Natural killer cell (primary cell): ENCODE measurements around the gene PIGQ. TPM values are rescaled to one million over a fixed set of nuclear protein-coding genes. Genes with fewer than 3 reads are reported as not detected.

Experiments
- ATAC-seq, 3 donors: fragments of 150-1000 bp in 2 of 3; fragments of 200-7000 bp in 1 of 3; cut with Tn5 transposase; 1 replicate in 1 of 3; 2 replicates in 2 of 3; pipeline ENCODE4 v1.10.0; 2021; ENCODE audit warnings: mild to moderate bottlenecking in 2 of 3, moderate library complexity in 2 of 3
- DNase-seq, 2 donors: peaks; one replicate each; pipeline versions ENCODE4 v3.0.0 to v3.0.0-alpha.2; 2013 to 2021; ENCODE audit warnings: mixed read lengths in 1 of 2
- H3K27ac ChIP-seq: one replicate; pipeline ENCODE4 v1.5.1; 2013; ENCODE audit warnings: mild to moderate bottlenecking, low read length
- H3K27me3 ChIP-seq: one replicate; pipeline ENCODE4 v1.6.1; 2013; ENCODE audit warnings: low read length; ENCODE audit not compliant: control insufficient read depth, insufficient read depth
- H3K36me3 ChIP-seq: one replicate; pipeline ENCODE4 v1.6.1; 2013; ENCODE audit warnings: low read length; ENCODE audit not compliant: control insufficient read depth, insufficient read depth
- H3K4me1 ChIP-seq: one replicate; pipeline ENCODE4 v1.6.1; 2013; ENCODE audit warnings: low read length; ENCODE audit not compliant: control insufficient read depth, insufficient read depth
- H3K4me3 ChIP-seq: one replicate; pipeline ENCODE4 v1.5.1; 2013; ENCODE audit warnings: low read length
- H3K9me3 ChIP-seq: one replicate; pipeline ENCODE4 v1.6.1; 2013; ENCODE audit warnings: low read length; ENCODE audit not compliant: control insufficient read depth, insufficient read depth
- H3K27ac Mint-ChIP-seq, 2 donors: one replicate each; pipeline ENCODE4 v1.8.0; 2022; ENCODE audit warnings: mild to moderate bottlenecking in 2 of 2, mixed read lengths in 2 of 2, moderate library complexity in 1 of 2
- H3K27me3 Mint-ChIP-seq, 2 donors: one replicate each; pipeline ENCODE4 v1.8.0; 2022; ENCODE audit warnings: low read depth in 2 of 2, mixed read lengths in 2 of 2
- H3K36me3 Mint-ChIP-seq: one replicate; pipeline ENCODE4 v1.8.0; 2022; ENCODE audit warnings: mixed read lengths
- H3K4me1 Mint-ChIP-seq, 2 donors: one replicate each; pipeline ENCODE4 v1.8.0; 2022; ENCODE audit warnings: mixed read lengths in 2 of 2
- H3K4me3 Mint-ChIP-seq: one replicate; pipeline ENCODE4 v1.8.0; 2022; ENCODE audit warnings: mild to moderate bottlenecking, moderate library complexity, mixed read lengths
- H3K9me3 Mint-ChIP-seq, 2 donors: one replicate each; pipeline ENCODE4 v1.8.0; 2022; ENCODE audit warnings: mixed read lengths in 2 of 2
- WGBS: methylation state at CpG from one replicate; pipeline ENCODE4 v1.1.7; 2013; ENCODE audit warnings: missing lambda C conversion rate; ENCODE audit not compliant: insufficient coverage; 5-methylcytosine and 5-hydroxymethylcytosine counted together
- intact Hi-C: fragments of 100-400 bp; cut with micrococcal nuclease; formaldehyde crosslinking; loops from one replicate; pipeline ENCODE4 v1.14.2; 2022
- total RNA-seq, 4 donors: library from RNA; stranded (reverse); fragments of 120-200 nt in 1 of 4; gene quantifications; one replicate each; pipeline versions ENCODE4 v1.2.3 to v1.2.4, GENCODE V29; 2013 to 2022
- TF ChIP-seq, protein P1 (sequence below): fragments of 200-600 bp; IDR thresholded peaks from one replicate; pipeline ENCODE4 v1.8.0; 2022; ENCODE audit warnings: antibody characterized with exemption

PIGQ gene
- total RNA-seq, 3 donors from 2014 or later (not counting 1 experiment from before 2014, with no cell fraction given) = 27.6 to 40.5 (median 37.0) TPM

DNA sequence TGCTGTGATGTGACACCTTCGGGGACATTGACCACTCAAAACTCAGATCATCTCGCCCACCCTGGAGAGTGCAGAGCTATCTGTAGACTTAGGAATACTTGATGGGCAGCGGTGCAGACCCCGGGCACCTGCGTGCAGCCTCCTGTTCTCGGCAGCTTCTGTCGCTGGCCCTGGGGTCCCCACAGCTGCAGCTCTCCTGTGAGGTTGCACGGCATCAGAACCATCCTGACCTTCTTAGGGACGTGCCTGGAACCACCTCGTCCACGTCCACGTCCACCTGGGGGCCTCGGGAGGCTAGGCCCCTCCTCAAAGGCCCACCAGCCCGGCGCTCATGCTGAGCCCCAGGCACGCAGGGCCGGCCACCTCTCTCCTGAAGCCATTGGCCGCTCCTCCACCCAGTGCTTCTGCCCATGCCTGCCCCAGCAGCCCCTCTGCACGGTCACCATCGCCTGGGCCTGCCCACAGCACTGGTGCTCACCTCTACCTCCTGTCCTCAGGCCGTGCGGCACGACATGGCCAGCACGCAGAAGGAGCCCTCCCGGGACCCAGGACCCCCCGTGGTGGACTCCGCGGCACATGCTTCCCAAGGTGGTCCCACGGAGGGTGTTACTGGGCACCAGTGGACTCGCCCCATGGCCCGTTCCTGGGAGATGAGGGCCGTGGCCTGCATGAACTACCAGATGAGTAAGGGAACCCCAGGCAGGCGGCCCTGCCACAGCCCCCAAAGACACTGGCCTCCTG lies 58.7 kb downstream of the PIGQ start:
- TF ChIP-seq, protein P1, sequence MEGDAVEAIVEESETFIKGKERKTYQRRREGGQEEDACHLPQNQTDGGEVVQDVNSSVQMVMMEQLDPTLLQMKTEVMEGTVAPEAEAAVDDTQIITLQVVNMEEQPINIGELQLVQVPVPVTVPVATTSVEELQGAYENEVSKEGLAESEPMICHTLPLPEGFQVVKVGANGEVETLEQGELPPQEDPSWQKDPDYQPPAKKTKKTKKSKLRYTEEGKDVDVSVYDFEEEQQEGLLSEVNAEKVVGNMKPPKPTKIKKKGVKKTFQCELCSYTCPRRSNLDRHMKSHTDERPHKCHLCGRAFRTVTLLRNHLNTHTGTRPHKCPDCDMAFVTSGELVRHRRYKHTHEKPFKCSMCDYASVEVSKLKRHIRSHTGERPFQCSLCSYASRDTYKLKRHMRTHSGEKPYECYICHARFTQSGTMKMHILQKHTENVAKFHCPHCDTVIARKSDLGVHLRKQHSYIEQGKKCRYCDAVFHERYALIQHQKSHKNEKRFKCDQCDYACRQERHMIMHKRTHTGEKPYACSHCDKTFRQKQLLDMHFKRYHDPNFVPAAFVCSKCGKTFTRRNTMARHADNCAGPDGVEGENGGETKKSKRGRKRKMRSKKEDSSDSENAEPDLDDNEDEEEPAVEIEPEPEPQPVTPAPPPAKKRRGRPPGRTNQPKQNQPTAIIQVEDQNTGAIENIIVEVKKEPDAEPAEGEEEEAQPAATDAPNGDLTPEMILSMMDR = no peak
- no peaks in the 10 kb centered on the region for H3K4me1 Mint-ChIP-seq
- H3K27me3 ChIP-seq = no peaks in the 10 kb centered on the region
- H3K27ac Mint-ChIP-seq = no peak overlapping the region
- peaks cover 9% of the 10 kb centered on the region for H3K36me3 ChIP-seq
- no peaks in the 10 kb centered on the region for H3K27me3 Mint-ChIP-seq
- H3K9me3 Mint-ChIP-seq = no peaks in the 10 kb centered on the region
- intact Hi-C loops = no loop called here
- 93% methylated on average over 33 of the region's 33 CpGs for WGBS
- H3K4me3 ChIP-seq = no peak overlapping the region
- no peak for DNase-seq
- no peak overlapping the region for H3K27ac ChIP-seq
- no peaks in the 10 kb centered on the region for H3K9me3 ChIP-seq
- no peak overlapping the region for H3K4me3 Mint-ChIP-seq
- no peaks in the 10 kb centered on the region for H3K4me1 ChIP-seq
- no peak for ATAC-seq
- no peaks in the 10 kb centered on the region for H3K36me3 Mint-ChIP-seq

DNA sequence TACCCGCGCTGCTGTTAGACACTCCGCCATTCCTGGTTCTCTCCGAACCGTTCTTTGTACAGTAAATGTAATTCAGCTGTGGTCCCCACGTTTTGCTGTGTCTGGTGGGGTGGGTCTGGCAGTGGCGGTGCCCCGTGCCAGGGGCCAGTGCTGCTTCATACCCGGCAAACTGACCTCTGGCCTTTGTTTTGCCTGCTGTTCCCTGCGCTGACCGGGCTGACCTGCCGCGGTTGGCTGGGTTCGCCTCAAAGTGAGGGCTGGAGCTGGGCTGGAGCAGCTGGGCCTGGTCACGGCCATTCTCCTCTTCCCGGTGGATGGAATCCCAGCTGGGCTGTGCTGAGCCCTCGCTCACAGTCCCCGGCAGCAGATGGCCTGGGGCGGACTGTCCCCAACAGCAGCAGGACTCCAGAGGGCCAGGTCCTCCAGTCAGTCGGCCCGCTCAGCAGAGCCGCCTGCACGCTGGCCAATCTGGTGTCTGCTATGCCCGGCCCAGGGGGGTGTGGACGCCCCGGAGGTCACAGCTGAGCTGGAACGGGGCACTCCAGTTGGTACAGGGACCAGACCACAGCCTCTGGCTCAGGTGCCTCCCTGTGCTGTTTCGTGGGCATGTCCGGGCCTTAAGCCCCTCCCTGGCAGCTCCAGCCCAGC lies 59.5 kb downstream of the PIGQ start:
- Mint-ChIP-seq H3K9me3 (no peaks in the 10 kb centered on the region), H3K36me3 (no peaks in the 10 kb centered on the region), H3K27ac (no peak overlapping the region), H3K4me1 (no peaks in the 10 kb centered on the region), H3K4me3 (no peak overlapping the region), H3K27me3 (no peaks in the 10 kb centered on the region)
- Histone ChIP-seq H3K27ac (no peak overlapping the region), H3K27me3 (no peaks in the 10 kb centered on the region), H3K4me1 (no peaks in the 10 kb centered on the region), H3K36me3 (peaks cover 9% of the 10 kb centered on the region), H3K4me3 (no peak overlapping the region), H3K9me3 (no peaks in the 10 kb centered on the region)
- intact Hi-C loops = no loop called here
- no peak for ATAC-seq
- 92% methylated on average over 29 of the region's 29 CpGs for WGBS
- DNase-seq = no peak
- TF ChIP-seq, protein P1 = no peak

DNA sequence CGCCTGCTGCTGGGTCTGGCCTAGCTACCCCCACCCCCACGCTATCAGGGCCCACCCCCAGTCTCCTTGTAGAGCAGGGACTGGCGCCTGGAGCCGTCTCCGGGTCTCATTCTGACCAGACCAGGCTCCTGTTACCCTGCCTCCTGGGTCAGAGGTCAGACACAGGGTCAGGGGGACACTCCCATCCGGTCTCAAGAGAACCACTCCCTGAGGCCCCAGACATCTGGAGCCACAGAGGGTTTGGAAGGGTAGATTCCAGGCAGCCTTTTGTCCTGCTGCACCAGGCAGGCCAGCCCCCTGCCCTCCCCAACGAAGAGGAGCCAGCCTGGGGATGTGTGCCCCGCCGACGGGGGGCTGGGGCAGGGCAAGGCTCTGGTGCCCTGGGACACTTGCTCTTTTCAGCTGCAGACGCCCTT lies 60.1 kb downstream of the PIGQ start:
- intact Hi-C loops = no loop called here
- WGBS = 80% methylated on average over 10 of the region's 11 CpGs
- ATAC-seq (no peak), DNase-seq (no peak)
- TF ChIP-seq, protein P1 = no peak
- peaks cover 0 to 2% of the 10 kb centered on the region in 2 donors for H3K4me1 Mint-ChIP-seq
- Histone ChIP-seq H3K27me3 (no peaks in the 10 kb centered on the region), H3K4me1 (peaks cover 3% of the 10 kb centered on the region), H3K4me3 (no peak overlapping the region), H3K9me3 (no peaks in the 10 kb centered on the region), H3K36me3 (peaks cover 9% of the 10 kb centered on the region), H3K27ac (no peak overlapping the region)
- H3K9me3 Mint-ChIP-seq = no peaks in the 10 kb centered on the region
- H3K36me3 Mint-ChIP-seq = no peaks in the 10 kb centered on the region
- no peaks in the 10 kb centered on the region for H3K27me3 Mint-ChIP-seq
- H3K27ac Mint-ChIP-seq = no peak overlapping the region
- H3K4me3 Mint-ChIP-seq = no peak overlapping the region
